Erythroblast (primary cell): ENCODE results near the gene TF.

Experiments
- DNase-seq, 2 experiments: peaks; one replicate each; lab custom pipeline; 2025; lab: John Stamatoyannopoulos, UW
- GATA1 ChIP-seq: IDR thresholded peaks from 2 replicates; pipeline ENCODE4 v1.6.1; 2011; ENCODE audit warnings: low read depth, mild to moderate bottlenecking, control low read depth, low read length, moderate library complexity
- POLR2A ChIP-seq: IDR thresholded peaks from 2 replicates; pipeline ENCODE4 v1.6.1; 2011; ENCODE audit warnings: mild to moderate bottlenecking, low read length

Gene TF

DNA sequence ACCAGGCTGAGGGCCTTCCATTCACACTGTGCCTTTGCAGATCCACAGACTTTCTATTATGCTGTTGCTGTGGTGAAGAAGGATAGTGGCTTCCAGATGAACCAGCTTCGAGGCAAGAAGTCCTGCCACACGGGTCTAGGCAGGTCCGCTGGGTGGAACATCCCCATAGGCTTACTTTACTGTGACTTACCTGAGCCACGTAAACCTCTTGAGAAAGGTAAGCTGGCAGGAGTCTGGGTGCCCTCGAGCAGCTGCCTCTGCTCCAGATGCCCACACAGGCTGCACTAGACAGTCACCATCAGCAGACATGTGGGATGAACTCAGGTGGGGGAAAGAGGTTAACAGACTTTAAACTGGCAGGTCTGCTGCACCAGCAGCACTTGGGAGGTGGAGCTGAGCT is 8.3 kb downstream of the TF start:
- TF ChIP-seq GATA1 (no peak), POLR2A (no peak)
- no peak for DNase-seq

- TF ChIP-seq POLR2A (no peak), GATA1 (no peak)
Observed at GRCh38 chr3:133754973-133755828, 9.0 kb downstream of the TF start.

GRCh38 chr3:133756716-133757694 is 10.8 kb downstream of the TF start:
- no peak for DNase-seq
- TF ChIP-seq POLR2A, result no peak
- TF ChIP-seq GATA1, result no peak

More at GRCh38 chr3:133754973-133755828, 9.0 kb downstream of the TF start:
- DNase-seq, result no peak

DNA sequence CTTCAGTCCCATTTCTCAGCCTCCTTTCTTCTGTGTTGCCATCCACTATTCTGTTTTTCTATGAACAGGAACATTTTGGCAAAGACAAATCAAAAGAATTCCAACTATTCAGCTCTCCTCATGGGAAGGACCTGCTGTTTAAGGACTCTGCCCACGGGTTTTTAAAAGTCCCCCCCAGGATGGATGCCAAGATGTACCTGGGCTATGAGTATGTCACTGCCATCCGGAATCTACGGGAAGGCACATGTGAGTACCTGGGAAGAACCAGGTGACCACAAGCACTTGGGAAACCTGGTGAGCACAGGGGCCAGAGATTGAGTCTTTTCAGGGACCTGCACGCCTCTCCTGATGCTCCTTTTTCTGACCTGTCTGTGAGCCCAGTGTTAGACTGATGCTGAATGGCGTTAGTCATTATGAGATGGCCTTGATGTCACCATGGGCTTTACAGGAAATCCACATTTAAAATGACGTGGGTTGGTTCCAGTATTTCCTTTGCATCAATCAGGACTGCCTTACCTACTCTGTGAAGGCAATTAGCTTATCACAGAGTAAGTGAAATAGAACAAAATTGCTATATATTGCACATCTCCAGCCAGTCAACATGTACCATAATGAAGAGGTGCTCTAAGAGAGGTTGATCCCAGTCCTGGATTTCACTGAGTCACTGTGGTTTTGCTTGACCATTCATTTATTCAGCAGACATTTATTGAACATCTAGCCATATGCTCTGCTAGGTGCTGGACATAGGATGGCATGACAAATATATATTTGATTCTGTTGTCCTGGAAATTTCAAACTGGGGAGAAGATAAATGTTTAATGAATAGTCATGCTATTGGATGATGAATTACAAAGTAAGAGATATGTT is 11.7 kb downstream of the TF start:
- TF ChIP-seq POLR2A, result no peak
- no peak for TF ChIP-seq GATA1
- no peak for DNase-seq

- no peak for TF ChIP-seq GATA1
- no peak for TF ChIP-seq POLR2A
Observed at GRCh38 chr3:133758568-133758928, 12.4 kb downstream of the TF start.

GRCh38 chr3:133758964-133759739 is 13.0 kb downstream of the TF start:
- DNase-seq, result no peak
- TF ChIP-seq POLR2A, result no peak
- TF ChIP-seq GATA1, result no peak

More at GRCh38 chr3:133758568-133758928, 12.4 kb downstream of the TF start:
- DNase-seq, result no peak

DNA sequence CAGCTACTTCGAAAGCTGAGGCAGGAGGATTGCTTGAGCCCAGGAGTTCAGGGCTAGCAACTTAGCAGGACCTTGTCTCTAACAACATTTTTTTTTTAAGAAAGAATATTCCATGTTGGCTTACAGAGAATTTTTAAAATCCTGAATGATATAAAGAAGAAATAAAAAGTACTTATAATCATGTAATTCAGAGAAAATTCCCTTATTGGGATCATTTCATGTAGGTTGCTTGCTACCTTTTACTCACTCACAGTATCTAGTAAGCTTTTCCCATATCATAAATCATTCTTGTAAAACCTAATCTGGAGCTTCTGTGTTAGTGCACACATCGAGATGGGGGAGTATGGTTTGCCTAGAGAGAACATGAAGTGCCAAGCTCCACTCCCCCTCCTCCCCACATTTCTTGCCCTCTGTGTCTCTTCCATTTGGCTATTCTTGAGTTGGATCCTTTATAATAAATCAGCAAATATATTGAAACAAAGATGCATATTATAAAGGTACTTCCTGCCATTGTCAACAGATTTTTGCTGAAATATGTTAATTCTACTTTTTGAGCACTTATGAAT is 13.6 kb downstream of the TF start:
- TF ChIP-seq GATA1, result no peak
- DNase-seq, result no peak

DNA sequence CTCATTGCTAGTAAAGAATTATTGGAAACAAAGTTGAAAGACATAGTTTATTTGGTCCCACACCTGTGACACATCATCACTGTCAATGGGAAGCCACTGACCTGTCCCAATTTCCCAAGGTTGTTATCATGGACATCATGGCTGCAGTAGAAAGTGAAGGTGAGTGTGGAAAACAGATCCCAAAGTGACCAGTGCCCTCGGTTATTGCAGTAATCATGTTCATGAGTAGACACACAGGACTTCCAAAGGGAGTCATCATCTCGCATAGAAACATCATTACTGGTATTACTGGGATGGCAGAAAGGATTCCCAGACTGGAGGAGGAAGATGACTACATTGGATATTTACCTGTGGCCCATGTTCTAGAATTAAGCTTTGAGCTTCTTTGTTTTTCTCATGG is 14.7 kb downstream of the TF start:
- TF ChIP-seq POLR2A, result no peak
- no peak for TF ChIP-seq GATA1
- no peak for DNase-seq

DNA sequence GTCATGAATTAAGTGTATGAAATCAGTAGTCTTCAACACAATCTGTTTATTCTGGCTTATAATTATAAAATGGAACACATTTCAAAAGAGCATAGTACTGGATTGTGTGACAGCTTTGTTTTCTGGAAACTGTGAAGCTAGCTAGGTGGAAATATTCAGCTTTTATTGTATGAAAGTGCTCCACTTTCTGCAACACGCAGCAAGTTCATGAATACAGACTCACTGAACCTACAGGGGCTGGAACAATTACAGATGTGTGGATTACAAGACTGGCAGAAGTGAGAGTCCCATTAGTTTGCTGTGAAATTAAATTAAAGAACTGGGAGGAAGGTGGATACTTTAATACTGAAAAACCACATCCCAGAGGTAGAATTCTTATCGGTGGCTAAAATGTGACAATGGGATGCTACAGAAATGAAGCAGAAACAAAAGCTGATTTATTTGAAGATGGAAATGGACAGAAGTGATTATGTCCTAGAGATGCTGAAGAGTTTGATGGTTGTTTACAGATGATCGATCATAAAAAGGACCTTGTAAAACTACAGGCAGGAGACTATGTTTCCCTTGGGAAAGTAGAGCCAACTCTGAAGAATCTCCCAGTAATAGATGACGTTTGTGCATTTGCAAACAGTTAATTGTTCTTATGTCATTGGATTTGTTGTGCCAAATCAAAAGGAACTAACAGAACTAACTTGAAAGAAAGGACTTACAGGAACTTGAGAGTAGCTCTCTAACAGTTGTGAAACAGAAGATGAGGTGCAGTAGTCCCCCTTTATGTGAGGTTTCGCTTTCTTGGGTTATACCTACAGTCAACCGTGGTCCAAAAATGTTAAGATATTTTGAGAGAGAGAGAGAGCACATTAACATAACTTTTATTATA is 15.7 kb downstream of the TF start:
- no peak for TF ChIP-seq GATA1
- DNase-seq, result no peak

- DNase-seq, result no peak
- TF ChIP-seq GATA1 (no peak), POLR2A (no peak)
Observed at GRCh38 chr3:133762539-133762938, 16.3 kb downstream of the TF start.
